HEK293 (cell line): ENCODE data around the gene MAML3.

Experiments
- ZNF19 ChIP-seq: fragments of 450-650 bp; formaldehyde crosslinking; IDR thresholded peaks from 2 replicates; pipeline ENCODE4; 2016; ENCODE audit warnings: missing biosample characterization, missing genetic modification characterization, low read depth
- ZSCAN16 ChIP-seq: fragments of 450-650 bp; formaldehyde crosslinking; IDR thresholded peaks from 2 replicates; pipeline ENCODE4 v1.5.1; 2016; ENCODE audit warnings: missing biosample characterization, missing genetic modification characterization

- no peak for TF ChIP-seq ZSCAN16 (tag by site-specific recombination)
- no peak for TF ChIP-seq ZNF19
Observed at GRCh38 chr4:139963708-139964107, 190.3 kb downstream of the MAML3 start.
